ENCODE measurements around the gene PRR5.
A peak's percentile ranks its signal among the peaks of the same experiment; 100 is the strongest.
"Not testable (repeated sequence)": the region's sequence is repeated elsewhere in the genome, so short reads cannot be mapped to it uniquely, and the experiment has no call there.

The PRR5 gene

DNA sequence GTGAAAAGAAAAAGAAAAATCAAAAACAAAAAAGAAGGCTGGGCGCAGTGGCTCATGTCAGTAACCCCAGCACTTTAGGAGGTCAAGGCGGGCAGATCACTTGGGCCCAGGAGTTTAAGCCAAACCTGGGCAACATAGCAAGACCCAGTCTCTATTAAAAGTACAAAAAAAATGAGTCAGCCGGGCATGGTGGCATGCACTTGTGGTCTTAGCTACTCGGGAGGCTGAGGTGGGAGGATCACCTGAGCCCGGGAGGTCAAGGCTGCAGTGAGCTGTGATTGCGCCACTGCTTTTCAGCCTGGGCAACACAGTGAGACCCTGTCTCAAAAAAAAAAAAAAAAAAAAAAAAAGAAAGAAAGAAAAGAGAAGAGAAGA is 26.0 kb upstream of the PRR5 start:
- not testable (repeated sequence) for DNase-seq

DNA sequence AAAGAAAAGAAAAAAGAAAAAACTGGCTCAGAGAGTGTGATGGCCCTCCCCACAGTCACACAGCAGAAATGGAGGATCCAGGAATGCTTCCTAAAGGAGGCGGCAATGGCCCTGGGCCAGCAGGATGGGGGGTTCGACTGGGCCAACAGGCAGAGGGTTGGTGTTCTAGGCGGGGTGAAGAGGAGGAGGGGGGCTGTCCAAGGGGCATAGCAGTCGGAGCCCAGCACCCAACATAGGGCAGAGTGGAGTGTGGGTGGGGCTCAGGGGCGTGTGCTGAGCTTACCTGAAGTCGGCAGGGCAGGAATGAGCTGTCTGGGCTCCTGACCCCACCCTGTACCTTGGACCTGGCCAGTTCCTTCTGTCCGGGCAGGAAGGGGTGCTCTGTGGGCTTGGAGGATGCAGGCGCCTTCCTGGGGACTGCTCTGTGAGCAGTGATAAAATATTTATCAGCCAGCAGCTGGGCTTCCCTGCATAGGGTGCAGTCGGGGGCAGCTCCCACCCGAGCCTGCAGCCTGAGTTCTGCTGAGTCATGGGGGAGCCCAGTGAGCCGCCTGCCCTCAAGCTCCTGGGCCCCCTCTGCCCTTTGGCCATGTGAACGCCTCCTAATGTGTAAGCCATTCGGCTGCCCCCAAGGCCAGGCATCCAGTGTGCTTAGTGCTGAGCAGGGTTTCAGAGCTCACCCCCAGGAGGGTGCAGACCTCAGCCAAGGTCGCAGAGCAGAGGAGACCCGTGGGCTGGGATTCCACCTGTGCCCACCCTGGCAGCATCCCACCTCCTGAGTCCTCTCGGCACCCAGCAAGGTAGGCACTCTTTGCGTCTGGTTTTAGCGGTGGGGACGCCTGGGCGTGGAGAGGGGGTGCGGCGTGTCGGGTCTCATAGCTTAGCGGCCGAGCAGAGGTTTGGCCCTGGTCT is 25.3 kb upstream of the PRR5 start:
- DNase-seq, result no peak

DNA sequence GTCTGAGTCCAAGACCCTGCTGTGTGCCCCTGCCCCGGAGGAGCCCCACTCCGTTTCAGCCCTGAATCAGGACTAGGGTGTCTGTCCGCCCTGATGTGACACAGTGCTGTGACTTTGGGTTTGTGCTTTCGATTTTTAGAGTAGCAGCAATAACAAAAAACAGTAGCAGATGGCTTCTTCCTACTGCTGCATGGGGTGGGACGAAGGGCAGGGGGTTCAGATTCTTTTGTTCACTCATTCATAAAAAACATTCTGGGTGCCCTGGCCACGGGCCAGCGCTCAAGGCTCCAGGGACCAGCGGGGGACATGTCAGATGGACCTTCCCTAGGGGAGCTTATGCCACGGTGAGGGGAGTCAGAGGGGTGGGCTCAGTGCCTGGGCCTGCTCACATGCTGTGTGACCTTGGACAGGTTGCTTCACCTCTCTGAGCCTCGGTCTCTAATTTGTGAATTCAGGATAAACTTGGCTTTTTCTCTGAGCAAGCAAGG is 24.6 kb upstream of the PRR5 start:
- no peak for DNase-seq

DNA sequence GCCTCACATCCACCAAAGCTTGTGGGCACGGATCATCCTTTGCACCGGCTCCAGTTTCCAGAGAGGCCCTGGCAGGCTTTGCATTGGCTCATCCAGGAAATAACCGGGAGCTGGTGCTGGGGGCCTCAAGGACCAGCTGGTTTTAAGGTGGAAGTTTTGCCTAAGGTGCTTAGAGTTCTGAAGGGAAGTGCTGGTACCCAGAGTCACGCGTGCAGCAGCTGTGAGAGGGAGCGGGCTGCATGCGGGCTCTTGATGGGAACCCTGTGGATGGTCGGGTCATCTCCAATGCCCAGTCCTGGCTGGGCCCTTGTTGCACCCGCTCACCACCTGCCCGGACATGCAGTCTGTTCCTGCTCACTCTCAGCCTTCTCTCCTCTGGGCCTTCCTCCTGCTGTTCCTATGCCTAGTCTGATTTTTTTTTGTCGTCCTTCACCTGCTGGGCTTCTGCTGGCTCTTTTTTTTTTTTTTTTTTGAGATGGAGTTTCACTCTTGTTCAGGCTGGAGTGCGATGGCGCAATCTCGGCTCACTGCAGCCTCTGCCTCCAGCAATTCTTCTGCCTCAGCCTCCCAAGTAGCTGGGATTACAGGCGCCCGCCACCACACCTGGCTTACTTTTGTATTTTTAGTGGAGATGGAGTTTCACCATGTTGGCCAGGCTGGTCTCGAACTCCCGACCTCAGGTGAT is 24.0 kb upstream of the PRR5 start:
- no peak for DNase-seq

- no peak for DNase-seq
These were observed 23.3 kb upstream of the PRR5 start for GRCh38 chr22:44678556-44679305.

DNA sequence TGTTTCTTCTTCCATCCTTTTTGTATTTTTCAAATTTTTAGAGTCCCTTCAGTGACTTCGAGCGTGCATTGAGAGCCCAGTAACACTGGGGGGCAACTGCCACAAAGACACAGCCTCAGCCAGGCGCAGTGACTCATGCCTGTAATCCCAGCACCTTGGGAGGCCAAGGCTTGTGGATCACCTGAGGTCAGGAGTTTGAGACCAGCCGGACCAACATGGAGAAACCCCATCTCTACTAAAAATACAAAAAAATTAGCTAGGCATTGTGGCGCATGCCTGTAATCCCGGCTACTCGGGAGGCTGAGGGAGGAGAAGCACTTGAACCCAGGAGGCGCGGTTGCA is 22.7 kb upstream of the PRR5 start:
- not testable (repeated sequence) for DNase-seq

GRCh38 chr22:44680058-44680457 is 21.9 kb upstream of the PRR5 start:
- no peak for DNase-seq

- no peak for DNase-seq
These were observed 21.5 kb upstream of the PRR5 start for GRCh38 chr22:44680481-44680894.

DNA sequence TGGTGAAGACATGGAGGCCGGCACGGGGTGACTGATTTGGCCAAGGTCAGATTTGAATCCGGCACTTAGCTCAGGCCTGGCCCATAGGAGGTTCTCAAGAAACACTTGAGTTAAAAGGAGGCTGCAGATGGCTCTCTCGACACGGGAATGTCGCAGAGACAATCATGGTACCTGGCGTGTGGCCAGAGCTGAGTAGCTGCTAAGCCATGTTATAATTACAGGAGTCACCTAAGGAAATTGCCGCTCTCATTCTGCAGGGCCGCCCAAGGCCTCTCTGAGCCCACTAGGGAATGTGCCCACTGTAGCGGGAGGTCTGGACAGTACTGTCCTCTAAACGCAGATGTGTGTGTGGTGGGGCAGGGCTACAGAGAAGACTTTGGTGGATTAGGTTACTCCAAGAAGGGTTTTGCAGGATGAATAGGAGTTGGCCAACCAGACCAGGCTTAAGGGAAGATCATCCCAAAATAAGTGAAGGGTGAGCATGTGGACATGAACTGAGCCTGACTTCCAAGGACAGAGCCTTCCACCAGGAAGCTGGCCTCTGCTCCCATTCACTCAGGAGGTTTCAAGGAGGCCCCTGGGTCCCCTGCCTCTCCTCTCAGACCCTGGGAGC is 19.3 kb upstream of the PRR5 start:
- DNase-seq, result no peak

GRCh38 chr22:44683237-44683636 is 18.8 kb upstream of the PRR5 start:
- DNase-seq, result peak; percentile 79

- DNase-seq, result no peak
These were observed 18.1 kb upstream of the PRR5 start for GRCh38 chr22:44683881-44684280.

GRCh38 chr22:44684506-44685383 is 17.3 kb upstream of the PRR5 start:
- DNase-seq, result peak; percentile 94

DNA sequence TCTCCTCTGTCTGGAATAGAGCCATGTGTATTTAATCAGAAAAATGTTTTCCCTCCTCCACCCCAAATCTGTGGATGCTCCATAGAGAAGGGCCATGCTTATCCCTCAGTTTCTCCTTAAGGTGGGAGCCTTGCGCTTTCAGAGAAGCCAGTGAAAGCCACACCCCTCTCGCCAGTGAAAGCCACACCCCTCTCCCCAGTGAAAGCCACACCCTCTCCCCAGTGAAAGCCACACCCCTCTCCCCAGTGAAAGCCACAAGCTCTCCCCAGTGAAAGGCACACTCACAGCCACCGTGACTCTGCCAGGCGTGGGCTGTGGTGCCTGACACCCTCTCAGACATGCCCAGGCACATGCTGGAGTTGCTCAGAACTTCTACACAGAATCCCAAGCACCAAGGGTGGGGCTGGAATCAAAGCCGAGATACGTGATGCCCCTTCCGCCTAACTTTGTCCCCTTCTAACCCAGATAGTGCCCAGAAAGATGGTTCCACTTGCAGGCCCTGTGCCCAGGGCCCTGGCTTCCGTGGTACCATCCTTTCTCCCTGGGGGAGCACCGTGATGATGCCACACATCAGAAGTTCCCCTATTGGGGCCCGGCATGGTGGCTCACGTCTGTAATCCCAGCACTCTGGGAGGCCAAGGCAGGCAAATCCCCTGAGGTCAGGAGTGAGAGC is 16.5 kb upstream of the PRR5 start:
- peak; percentile 93 for DNase-seq

DNA sequence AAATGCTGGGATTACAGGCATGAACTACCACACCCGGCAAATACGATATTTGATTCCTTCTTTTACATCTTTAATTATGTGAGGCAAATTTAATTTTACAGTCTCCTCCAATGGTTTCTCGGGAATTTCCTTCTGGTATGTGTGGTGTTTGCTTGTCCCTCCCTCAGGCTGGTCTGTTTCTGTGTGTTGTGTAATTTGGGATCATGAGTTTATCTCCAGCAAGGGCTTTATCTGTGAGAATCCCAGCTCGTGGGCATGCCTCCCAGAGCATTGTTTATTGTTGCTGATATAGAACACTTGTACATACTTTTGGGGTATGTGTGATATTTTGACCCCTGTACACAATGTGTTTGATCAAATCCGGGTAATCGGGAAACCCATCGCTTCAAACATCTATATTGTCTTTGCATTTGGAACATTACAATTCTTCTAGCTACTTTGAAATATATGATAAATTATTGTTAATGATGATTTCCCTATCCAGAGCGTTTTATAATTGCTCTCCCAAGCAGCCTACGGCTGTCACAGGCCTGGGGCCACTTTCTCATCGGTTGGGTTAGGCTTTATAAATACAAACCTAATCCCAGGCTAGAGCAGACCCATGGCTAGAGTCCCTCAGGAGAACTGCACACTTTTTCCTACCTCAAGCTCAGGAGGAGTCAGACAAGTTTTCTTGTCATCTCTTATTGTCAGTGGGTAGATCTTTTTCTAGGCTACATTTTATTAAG is 15.0 kb upstream of the PRR5 start:
- no peak for DNase-seq

- no peak for DNase-seq
These were observed 12.8 kb upstream of the PRR5 start for GRCh38 chr22:44689173-44689572.

DNA sequence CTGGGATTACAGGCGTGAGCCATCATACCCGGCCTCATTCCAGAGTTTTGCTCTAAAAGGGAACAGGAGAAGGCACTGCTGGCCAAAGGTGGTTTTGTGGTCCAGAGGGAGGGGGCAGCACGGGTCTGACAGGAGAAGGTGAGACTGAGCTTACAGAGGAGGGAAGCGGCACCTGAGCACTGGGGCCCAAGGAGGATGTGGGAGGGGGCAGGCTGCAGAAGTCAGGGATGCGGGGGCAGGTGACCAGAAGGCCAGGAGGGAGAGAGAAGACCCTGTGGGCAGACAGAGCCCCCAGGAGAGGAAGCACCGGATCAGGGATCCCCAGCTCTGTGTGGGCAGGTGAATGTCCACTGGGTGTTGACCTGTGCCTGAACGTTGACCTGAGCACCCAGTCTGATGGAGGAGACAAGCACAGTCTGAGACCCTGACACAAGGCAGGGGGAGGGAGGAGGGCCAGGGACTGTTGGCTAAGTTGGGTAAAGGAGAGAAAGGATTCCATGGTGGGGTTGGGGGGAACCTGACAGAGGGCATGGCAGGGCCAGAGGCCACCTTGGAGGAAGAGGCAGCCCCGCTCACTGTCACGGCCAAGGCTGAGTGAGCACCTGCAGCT is 12.0 kb upstream of the PRR5 start:
- no peak for DNase-seq

GRCh38 chr22:44691796-44692661 is 10.0 kb upstream of the PRR5 start:
- DNase-seq, result no peak

DNA sequence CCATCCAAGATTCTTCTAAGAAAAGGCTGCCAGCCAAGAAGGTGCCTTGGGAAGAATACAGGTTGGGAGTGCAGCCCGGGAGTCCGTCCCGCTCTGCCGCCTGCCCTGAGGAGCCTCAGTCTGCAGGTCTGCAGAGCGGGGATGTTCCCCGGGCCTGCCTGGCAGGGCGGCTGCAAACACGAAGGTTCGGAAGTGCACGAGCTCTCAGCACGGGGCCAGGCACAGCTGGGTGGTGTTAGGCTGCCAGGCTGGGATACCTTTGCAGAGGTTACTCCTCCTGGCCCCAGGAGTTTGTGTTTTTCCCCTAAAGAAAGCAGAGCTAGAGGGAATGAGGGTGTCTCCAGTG is 9.4 kb upstream of the PRR5 start:
- no peak for DNase-seq

- no peak for DNase-seq
These were observed 8.9 kb upstream of the PRR5 start for GRCh38 chr22:44693145-44693544.
